ENCODE data around the gene RIN3. TPM values are rescaled to one million over a fixed set of nuclear protein-coding genes. Genes with fewer than 3 reads are reported as not detected.

Gene RIN3
- polyA plus RNA-seq = 100 to 1,000 TPM in 1 of 3 donors, 10 to 100 TPM in 2; 38.8 to 131 (median 60.1) TPM

GRCh38 chr14:92513204-92513965, at the start of gene RIN3:
RIN3 (plus strand) TSS chr14:92513781; CDS start chr14:92513933, 152 bp downstream.
- no peaks in the 10 kb centered on the region for H3K9me3 Mint-ChIP-seq
- peaks cover 2 to 7% (median 2%) of the 10 kb centered on the region in 3 donors for H3K27me3 Mint-ChIP-seq (ENCODE audit: low read depth in 3 of 3)
- peaks cover 0 to 4% (median 4%) of the 10 kb centered on the region in 3 donors for H3K36me3 Mint-ChIP-seq
- H3K4me1 Mint-ChIP-seq = peaks cover 46 to 60% of the 10 kb centered on the region in 2 donors
- peak within 1 kb of the TSS; percentile 95 to 100 (median 98) for H3K27ac Mint-ChIP-seq
- peak within 1 kb of the TSS; percentile 83 to 90 (median 83) for H3K4me3 Mint-ChIP-seq
- peak; percentile 77 to 80 (median 78) for DNase-seq

DNA sequence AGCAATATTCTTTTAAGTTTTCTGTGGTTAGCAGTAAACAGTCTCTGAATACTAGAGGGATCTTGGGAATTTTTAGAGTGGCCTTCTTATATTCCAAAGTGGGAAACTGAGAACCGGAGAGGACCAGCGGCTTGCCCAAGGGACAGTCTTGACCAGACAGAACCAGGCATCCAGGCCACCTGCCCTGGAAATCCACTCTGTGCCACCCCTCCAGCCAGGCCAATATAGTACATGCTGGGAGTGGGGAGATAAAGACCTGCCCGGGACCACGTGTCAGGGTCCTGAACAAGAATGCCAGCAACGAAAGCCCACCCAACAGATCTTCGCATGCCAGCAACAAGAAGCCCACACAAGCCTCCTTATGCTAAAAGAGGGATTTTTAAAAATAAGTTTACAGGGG, 49.4 kb upstream of the RIN3 start:
- H3K9me3 Mint-ChIP-seq = peaks cover 0 to 5% (median 1%) of the 10 kb centered on the region in 6 donors
- H3K36me3 Mint-ChIP-seq = no peaks in the 10 kb centered on the region
- peaks cover 2 to 5% (median 4%) of the 10 kb centered on the region in 3 donors for H3K27me3 Mint-ChIP-seq (ENCODE audit: low read depth in 3 of 3)
- no peak for DNase-seq
- H3K4me1 Mint-ChIP-seq = peaks cover 41 to 42% of the 10 kb centered on the region in 2 donors
- no peak overlapping the region for H3K27ac Mint-ChIP-seq
- no peak overlapping the region for H3K4me3 Mint-ChIP-seq

GRCh38 chr14:92464716-92465115, 48.9 kb upstream of the RIN3 start:
- H3K36me3 Mint-ChIP-seq = no peaks in the 10 kb centered on the region
- H3K9me3 Mint-ChIP-seq = peaks cover 0 to 5% (median 1%) of the 10 kb centered on the region in 6 donors
- no peak overlapping the region for H3K27ac Mint-ChIP-seq
- H3K27me3 Mint-ChIP-seq (ENCODE audit: low read depth in 3 of 3) = peaks cover 2 to 5% (median 4%) of the 10 kb centered on the region in 3 donors
- no peak for DNase-seq
- peaks cover 40 to 42% of the 10 kb centered on the region in 2 donors for H3K4me1 Mint-ChIP-seq
- no peak overlapping the region for H3K4me3 Mint-ChIP-seq

- H3K9me3 Mint-ChIP-seq = peaks cover 0 to 5% (median 3%) of the 10 kb centered on the region in 6 donors
- no peak overlapping the region for H3K4me3 Mint-ChIP-seq
- H3K36me3 Mint-ChIP-seq = no peaks in the 10 kb centered on the region
- peaks cover 33 to 34% of the 10 kb centered on the region in 2 donors for H3K4me1 Mint-ChIP-seq
- peaks cover 2 to 6% (median 5%) of the 10 kb centered on the region in 3 donors for H3K27me3 Mint-ChIP-seq (ENCODE audit: low read depth in 3 of 3)
- no peak overlapping the region for H3K27ac Mint-ChIP-seq
- DNase-seq = no peak
Measured at GRCh38 chr14:92465353-92466055, 48.1 kb upstream of the RIN3 start.

DNA sequence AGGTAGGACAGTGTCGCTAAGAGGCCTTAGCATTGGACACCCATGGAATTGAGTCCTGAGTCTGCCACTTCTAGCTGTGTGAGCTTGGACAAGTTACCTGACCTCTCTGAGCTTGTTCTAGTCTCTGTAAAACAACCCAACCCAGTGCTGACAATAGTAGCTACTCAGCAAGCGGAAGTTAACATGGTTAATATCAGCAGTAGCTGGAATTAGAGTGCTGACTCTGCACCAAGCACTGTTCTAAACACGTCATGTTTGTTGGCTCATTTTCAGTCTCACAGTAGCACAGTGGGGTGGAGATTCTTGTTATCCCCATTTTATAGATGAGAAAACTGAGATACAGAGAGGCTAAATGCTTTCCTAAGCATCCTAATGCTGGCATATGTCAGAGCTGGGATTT, 47.5 kb upstream of the RIN3 start:
- no peak overlapping the region for H3K27ac Mint-ChIP-seq
- no peaks in the 10 kb centered on the region for H3K36me3 Mint-ChIP-seq
- peaks cover under 1 to 6% (median 5%) of the 10 kb centered on the region in 3 donors for H3K27me3 Mint-ChIP-seq (ENCODE audit: low read depth in 3 of 3)
- H3K4me1 Mint-ChIP-seq = peaks cover 28 to 29% of the 10 kb centered on the region in 2 donors
- H3K9me3 Mint-ChIP-seq = peaks cover 0 to 5% (median 3%) of the 10 kb centered on the region in 6 donors
- no peak overlapping the region for H3K4me3 Mint-ChIP-seq
- DNase-seq = no peak

GRCh38 chr14:92469515-92469914, 44.1 kb upstream of the RIN3 start:
- Mint-ChIP-seq H3K9me3 (peaks cover 0 to 5% (median 3%) of the 10 kb centered on the region in 6 donors), H3K27ac (no peak overlapping the region), H3K4me1 (peaks cover 0 to 3% of the 10 kb centered on the region in 2 donors), H3K4me3 (no peak overlapping the region), H3K27me3 (ENCODE audit: low read depth in 3 of 3) (peaks cover 0 to 4% (median 2%) of the 10 kb centered on the region in 3 donors), H3K36me3 (no peaks in the 10 kb centered on the region)
- DNase-seq = no peak

GRCh38 chr14:92470215-92470614, 43.4 kb upstream of the RIN3 start:
- Mint-ChIP-seq H3K4me1 (peaks cover 0 to 3% of the 10 kb centered on the region in 2 donors), H3K27me3 (ENCODE audit: low read depth in 3 of 3) (peaks cover 0 to 4% (median 2%) of the 10 kb centered on the region in 3 donors), H3K9me3 (peaks cover 0 to 5% (median 3%) of the 10 kb centered on the region in 6 donors), H3K4me3 (no peak overlapping the region), H3K36me3 (no peaks in the 10 kb centered on the region), H3K27ac (no peak overlapping the region)
- DNase-seq = no peak

DNA sequence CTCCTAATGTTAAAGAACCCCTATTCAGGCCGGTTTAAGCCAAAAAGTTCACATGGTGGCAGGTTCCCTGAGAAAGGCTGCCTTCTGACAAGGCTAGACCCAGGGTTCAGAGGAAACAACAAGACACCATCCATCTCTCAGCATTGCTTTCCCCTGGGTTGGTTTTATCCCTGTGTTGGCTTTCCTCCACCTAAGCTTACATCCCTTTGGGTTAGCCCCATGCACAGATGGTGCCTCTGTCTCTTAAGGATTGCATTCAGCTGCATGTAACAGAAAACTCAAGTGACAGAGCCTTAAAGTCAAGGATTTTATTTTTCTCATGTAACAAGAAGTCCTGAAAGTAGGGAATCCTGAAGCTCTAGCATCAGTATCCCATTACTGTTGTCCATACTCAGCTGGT, 42.8 kb upstream of the RIN3 start:
- H3K9me3 Mint-ChIP-seq = peaks cover 0 to 5% (median 3%) of the 10 kb centered on the region in 6 donors
- H3K4me3 Mint-ChIP-seq = no peak overlapping the region
- H3K4me1 Mint-ChIP-seq = peaks cover 0 to 2% of the 10 kb centered on the region in 2 donors
- H3K27me3 Mint-ChIP-seq (ENCODE audit: low read depth in 3 of 3) = peaks cover 0 to 4% (median under 1%) of the 10 kb centered on the region in 3 donors
- no peaks in the 10 kb centered on the region for H3K36me3 Mint-ChIP-seq
- no peak overlapping the region for H3K27ac Mint-ChIP-seq
- DNase-seq = no peak

DNA sequence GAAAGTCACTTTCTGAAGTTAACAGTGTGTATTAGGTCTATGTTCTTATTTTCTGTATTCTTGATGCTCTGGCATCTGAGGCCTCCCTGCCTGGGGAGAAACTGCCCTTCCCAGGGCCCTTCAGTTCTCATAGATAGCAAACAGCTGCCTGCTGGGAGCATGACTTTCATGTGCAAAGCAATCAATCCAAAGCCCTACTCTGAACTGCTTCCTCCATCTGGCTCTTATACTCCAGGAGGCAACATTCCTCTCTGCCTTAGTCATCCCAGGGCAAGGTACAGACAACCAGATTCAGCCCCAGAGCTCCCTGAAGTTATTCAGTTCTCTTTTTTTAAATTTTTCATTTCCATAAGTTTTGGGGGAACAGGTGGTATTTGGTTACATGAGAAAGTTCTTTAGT, 41.7 kb upstream of the RIN3 start:
- Mint-ChIP-seq H3K27ac (no peak overlapping the region), H3K9me3 (peaks cover 0 to 4% (median 3%) of the 10 kb centered on the region in 6 donors), H3K36me3 (no peaks in the 10 kb centered on the region), H3K27me3 (ENCODE audit: low read depth in 3 of 3) (peaks cover 0 to 4% (median 0%) of the 10 kb centered on the region in 3 donors), H3K4me1 (no peaks in the 10 kb centered on the region), H3K4me3 (no peak overlapping the region)
- DNase-seq = no peak

- no peaks in the 10 kb centered on the region for H3K36me3 Mint-ChIP-seq
- H3K4me1 Mint-ChIP-seq = no peaks in the 10 kb centered on the region
- no peak overlapping the region for H3K4me3 Mint-ChIP-seq
- no peak overlapping the region for H3K27ac Mint-ChIP-seq
- DNase-seq = no peak
- peaks cover 0 to 4% (median 0%) of the 10 kb centered on the region in 3 donors for H3K27me3 Mint-ChIP-seq (ENCODE audit: low read depth in 3 of 3)
- peaks cover 0 to 3% (median 0%) of the 10 kb centered on the region in 6 donors for H3K9me3 Mint-ChIP-seq
Measured at GRCh38 chr14:92472860-92473259, 40.7 kb upstream of the RIN3 start.

GRCh38 chr14:92473261-92473968, 40.2 kb upstream of the RIN3 start:
- Mint-ChIP-seq H3K27me3 (ENCODE audit: low read depth in 3 of 3) (peaks cover 0 to 4% (median 2%) of the 10 kb centered on the region in 3 donors), H3K27ac (no peak overlapping the region), H3K4me3 (no peak overlapping the region), H3K9me3 (peaks cover 0 to 3% (median 0%) of the 10 kb centered on the region in 6 donors), H3K36me3 (no peaks in the 10 kb centered on the region), H3K4me1 (no peaks in the 10 kb centered on the region)
- no peak for DNase-seq

- Mint-ChIP-seq H3K9me3 (peaks cover 0 to 3% (median 0%) of the 10 kb centered on the region in 6 donors), H3K4me3 (no peak overlapping the region), H3K4me1 (no peaks in the 10 kb centered on the region), H3K27me3 (ENCODE audit: low read depth in 3 of 3) (peaks cover 0 to 6% (median 3%) of the 10 kb centered on the region in 3 donors), H3K36me3 (no peaks in the 10 kb centered on the region), H3K27ac (no peak overlapping the region)
- DNase-seq = no peak
Measured at GRCh38 chr14:92473969-92474535, 39.5 kb upstream of the RIN3 start.

- Mint-ChIP-seq H3K9me3 (no peaks in the 10 kb centered on the region), H3K27me3 (ENCODE audit: low read depth in 3 of 3) (peaks cover 0 to 5% (median 3%) of the 10 kb centered on the region in 3 donors), H3K27ac (no peak overlapping the region), H3K4me1 (no peaks in the 10 kb centered on the region), H3K36me3 (no peaks in the 10 kb centered on the region), H3K4me3 (no peak overlapping the region)
- DNase-seq = no peak
Measured at GRCh38 chr14:92475037-92475436, 38.5 kb upstream of the RIN3 start.

Measured in immature natural killer cell (primary cell).